ENCODE data around the gene OR14A2.
"Not testable (repeated sequence)": the region's sequence is repeated elsewhere in the genome, so short reads cannot be mapped to it uniquely, and the experiment has no call there.

The OR14A2 gene

GRCh38 chr1:247760456-247760855 lies 12.5 kb upstream of the OR14A2 start, which contains the start of gene OR1C1:
OR1C1 (minus strand) TSS chr1:247760556; CDS start chr1:247758406, 2,150 bp downstream.
- no peaks in the 10 kb centered on the region for H3K4me1 ChIP-seq (ENCODE audit: insufficient read depth, low read length, poor library complexity, severe bottlenecking)
- H3K9ac ChIP-seq (ENCODE audit: low read depth, low read length, poor library complexity, severe bottlenecking): no peak within 1 kb of the TSS
- H3K27me3 ChIP-seq (ENCODE audit: insufficient read depth, low read length, poor library complexity, severe bottlenecking): no peaks in the 10 kb centered on the region
- TF ChIP-seq CTCF (conservative IDR thresholded peaks at IDR 0.05; ENCODE audit: low read length) (no peak), EZH2phosphoT487 (IDR thresholded peaks at IDR 0.05; ENCODE audit: borderline replicate concordance) (no peak)
- no peaks in the 10 kb centered on the region for H3K79me2 ChIP-seq (ENCODE audit: insufficient read depth, low read length)
- H3F3A ChIP-seq (ENCODE audit: low read depth): no peaks in the 10 kb centered on the region
- H3K4me3 ChIP-seq (ENCODE audit: low read length, poor library complexity, severe bottlenecking): no peak within 1 kb of the TSS
- H3K9me3 ChIP-seq (ENCODE audit: insufficient read depth, low read depth, low read length): no peaks in the 10 kb centered on the region
- H4K20me1 ChIP-seq (ENCODE audit: insufficient read depth, low read length, poor library complexity, severe bottlenecking): no peaks in the 10 kb centered on the region
- H2AFZ ChIP-seq (ENCODE audit: low read length): no peak within 1 kb of the TSS
- no peaks in the 10 kb centered on the region for H3K9me2 ChIP-seq (replicated peaks; ENCODE audit: low read depth, low read length)
- no peak within 1 kb of the TSS for H3K4me2 ChIP-seq (ENCODE audit: low read depth, low read length, poor library complexity, severe bottlenecking)
- H3K36me3 ChIP-seq (ENCODE audit: insufficient read depth, low read length): no peaks in the 10 kb centered on the region

- not testable (repeated sequence) for H4K20me1 ChIP-seq (ENCODE audit: insufficient read depth, low read length, poor library complexity, severe bottlenecking); H2AFZ ChIP-seq (ENCODE audit: low read length); H3K9ac ChIP-seq (ENCODE audit: low read depth, low read length, poor library complexity, severe bottlenecking); H3K9me2 ChIP-seq (replicated peaks; ENCODE audit: low read depth, low read length); H3K79me2 ChIP-seq (ENCODE audit: insufficient read depth, low read length); H3K4me2 ChIP-seq (ENCODE audit: low read depth, low read length, poor library complexity, severe bottlenecking); H3F3A ChIP-seq (ENCODE audit: low read depth); H3K27me3 ChIP-seq (ENCODE audit: insufficient read depth, low read length, poor library complexity, severe bottlenecking); H3K4me3 ChIP-seq (ENCODE audit: low read length, poor library complexity, severe bottlenecking); H3K4me1 ChIP-seq (ENCODE audit: insufficient read depth, low read length, poor library complexity, severe bottlenecking); H3K36me3 ChIP-seq (ENCODE audit: insufficient read depth, low read length); H3K9me3 ChIP-seq (ENCODE audit: insufficient read depth, low read depth, low read length)
Observed at GRCh38 chr1:247754311-247754710, 6.4 kb upstream of the OR14A2 start.

- Histone ChIP-seq H3K9ac (ENCODE audit: low read depth, low read length, poor library complexity, severe bottlenecking) (no peak overlapping the region), H3K4me1 (ENCODE audit: insufficient read depth, low read length, poor library complexity, severe bottlenecking) (no peaks in the 10 kb centered on the region), H2AFZ (ENCODE audit: low read length) (no peak overlapping the region), H3K36me3 (ENCODE audit: insufficient read depth, low read length) (no peaks in the 10 kb centered on the region), H4K20me1 (ENCODE audit: insufficient read depth, low read length, poor library complexity, severe bottlenecking) (no peaks in the 10 kb centered on the region), H3K9me3 (ENCODE audit: insufficient read depth, low read depth, low read length) (peaks cover 7% of the 10 kb centered on the region; the same call in 1 of the 2 replicates), H3F3A (ENCODE audit: low read depth) (no peaks in the 10 kb centered on the region), H3K9me2 (replicated peaks; ENCODE audit: low read depth, low read length) (no peaks in the 10 kb centered on the region), H3K4me3 (ENCODE audit: low read length, poor library complexity, severe bottlenecking) (no peak overlapping the region), H3K27me3 (ENCODE audit: insufficient read depth, low read length, poor library complexity, severe bottlenecking) (no peaks in the 10 kb centered on the region), H3K79me2 (ENCODE audit: insufficient read depth, low read length) (no peaks in the 10 kb centered on the region), H3K4me2 (ENCODE audit: low read depth, low read length, poor library complexity, severe bottlenecking) (no peak overlapping the region)
- no peak for TF ChIP-seq CTCF (conservative IDR thresholded peaks at IDR 0.05; ENCODE audit: low read length)
- TF ChIP-seq EZH2phosphoT487 (IDR thresholded peaks at IDR 0.05; ENCODE audit: borderline replicate concordance): no peak
Observed at GRCh38 chr1:247749870-247750269, 1.9 kb upstream of the OR14A2 start.

- Histone ChIP-seq H3K27me3 (ENCODE audit: insufficient read depth, low read length, poor library complexity, severe bottlenecking) (no peaks in the 10 kb centered on the region), H3K79me2 (ENCODE audit: insufficient read depth, low read length) (no peaks in the 10 kb centered on the region), H3K4me2 (ENCODE audit: low read depth, low read length, poor library complexity, severe bottlenecking) (no peak overlapping the region), H3K9me2 (replicated peaks; ENCODE audit: low read depth, low read length) (no peaks in the 10 kb centered on the region), H3K9me3 (ENCODE audit: insufficient read depth, low read depth, low read length) (peaks cover 7% of the 10 kb centered on the region; the same call in 1 of the 2 replicates), H4K20me1 (ENCODE audit: insufficient read depth, low read length, poor library complexity, severe bottlenecking) (no peaks in the 10 kb centered on the region), H3K4me1 (ENCODE audit: insufficient read depth, low read length, poor library complexity, severe bottlenecking) (no peaks in the 10 kb centered on the region), H3K4me3 (ENCODE audit: low read length, poor library complexity, severe bottlenecking) (no peak overlapping the region), H2AFZ (ENCODE audit: low read length) (no peak overlapping the region), H3K9ac (ENCODE audit: low read depth, low read length, poor library complexity, severe bottlenecking) (no peak overlapping the region), H3K36me3 (ENCODE audit: insufficient read depth, low read length) (no peaks in the 10 kb centered on the region), H3F3A (ENCODE audit: low read depth) (no peaks in the 10 kb centered on the region)
- TF ChIP-seq CTCF (conservative IDR thresholded peaks at IDR 0.05; ENCODE audit: low read length) (no peak), EZH2phosphoT487 (IDR thresholded peaks at IDR 0.05; ENCODE audit: borderline replicate concordance) (no peak)
Observed at GRCh38 chr1:247747616-247748015, 325 bp downstream of the OR14A2 start.
